Measurements from ENCODE around the gene RUNX1. TPM values are rescaled to one million over a fixed set of nuclear protein-coding genes. Genes with fewer than 3 reads are reported as not detected.
A peak's percentile ranks its signal among the peaks of the same experiment; 100 is the strongest.

The RUNX1 gene
- total RNA-seq, 1 donor from 2014 or later: 7.8 TPM

- Histone ChIP-seq H3K9me3 (ENCODE audit: control insufficient read depth in 3 of 3, low read length in 3 of 3) (peaks cover 0 to 3% (median 0%) of the 10 kb centered on the region in 3 donors), H3K4me1 (ENCODE audit: control insufficient read depth in 3 of 3, insufficient read depth in 3 of 3, low read length in 3 of 3) (no peaks in the 10 kb centered on the region), H3K4me3 (ENCODE audit: low read length in 3 of 3) (no peak overlapping the region), H3K36me3 (ENCODE audit: control insufficient read depth in 3 of 3, insufficient read depth in 3 of 3, low read length in 3 of 3) (no peaks in the 10 kb centered on the region), H3K27me3 (ENCODE audit: control insufficient read depth in 3 of 3, insufficient read depth in 3 of 3, low read length in 3 of 3) (no peaks in the 10 kb centered on the region), H3K27ac (ENCODE audit: low read depth, low read length) (no peak overlapping the region), H3K9ac (ENCODE audit: low read depth in 1 of 3, low read length in 3 of 3) (no peak overlapping the region)
Observed at GRCh38 chr21:34899302-34899701, 149.8 kb downstream of the RUNX1 start.

- Histone ChIP-seq H3K27ac (ENCODE audit: low read depth, low read length) (no peak overlapping the region), H3K9ac (ENCODE audit: low read depth in 1 of 3, low read length in 3 of 3) (no peak overlapping the region), H3K9me3 (ENCODE audit: control insufficient read depth in 3 of 3, low read length in 3 of 3) (peaks cover 0 to 3% (median 0%) of the 10 kb centered on the region in 3 donors), H3K36me3 (ENCODE audit: control insufficient read depth in 3 of 3, insufficient read depth in 3 of 3, low read length in 3 of 3) (no peaks in the 10 kb centered on the region), H3K4me3 (ENCODE audit: low read length in 3 of 3) (no peak overlapping the region), H3K27me3 (ENCODE audit: control insufficient read depth in 3 of 3, insufficient read depth in 3 of 3, low read length in 3 of 3) (no peaks in the 10 kb centered on the region), H3K4me1 (ENCODE audit: control insufficient read depth in 3 of 3, insufficient read depth in 3 of 3, low read length in 3 of 3) (no peaks in the 10 kb centered on the region)
Observed at GRCh38 chr21:34897828-34898227, 151.3 kb downstream of the RUNX1 start.

- Histone ChIP-seq H3K4me1 (ENCODE audit: control insufficient read depth in 3 of 3, insufficient read depth in 3 of 3, low read length in 3 of 3) (peaks cover 0 to 5% (median 4%) of the 10 kb centered on the region in 3 donors), H3K36me3 (ENCODE audit: control insufficient read depth in 3 of 3, insufficient read depth in 3 of 3, low read length in 3 of 3) (no peaks in the 10 kb centered on the region), H3K9me3 (ENCODE audit: control insufficient read depth in 3 of 3, low read length in 3 of 3) (peaks cover 0 to 3% (median 0%) of the 10 kb centered on the region in 3 donors), H3K27ac (ENCODE audit: low read depth, low read length) (no peak overlapping the region), H3K4me3 (ENCODE audit: low read length in 3 of 3) (no peak overlapping the region), H3K27me3 (ENCODE audit: control insufficient read depth in 3 of 3, insufficient read depth in 3 of 3, low read length in 3 of 3) (peaks cover 0 to 13% (median 0%) of the 10 kb centered on the region in 3 donors), H3K9ac (ENCODE audit: low read depth in 1 of 3, low read length in 3 of 3) (no peak overlapping the region)
Observed at GRCh38 chr21:34894401-34894800, 154.7 kb downstream of the RUNX1 start.

DNA sequence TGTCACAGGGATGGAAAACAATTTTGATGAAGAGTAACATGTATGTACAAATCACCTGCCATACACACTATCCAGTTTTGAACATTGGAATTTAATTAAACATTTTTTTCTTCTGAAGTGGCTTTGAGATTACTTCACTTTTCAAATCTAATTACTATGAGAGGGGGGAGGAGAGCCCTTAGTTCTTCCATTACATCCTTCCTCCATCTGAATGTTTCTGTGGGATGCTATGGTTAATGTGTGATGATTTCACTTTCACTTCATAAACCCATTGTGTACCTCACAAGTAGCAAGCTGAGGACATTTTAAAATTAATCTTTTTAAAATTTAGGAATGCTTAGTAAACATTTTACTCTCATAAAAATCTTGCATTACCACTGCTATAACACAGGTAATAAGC is 156.9 kb downstream of the RUNX1 start:
- no peak overlapping the region for H3K27ac ChIP-seq (ENCODE audit: low read depth, low read length)
- H3K9me3 ChIP-seq (ENCODE audit: control insufficient read depth in 3 of 3, low read length in 3 of 3): no peaks in the 10 kb centered on the region
- no peaks in the 10 kb centered on the region for H3K36me3 ChIP-seq (ENCODE audit: control insufficient read depth in 3 of 3, insufficient read depth in 3 of 3, low read length in 3 of 3)
- peaks cover 0 to 13% (median 0%) of the 10 kb centered on the region in 3 donors for H3K27me3 ChIP-seq (ENCODE audit: control insufficient read depth in 3 of 3, insufficient read depth in 3 of 3, low read length in 3 of 3)
- H3K4me1 ChIP-seq (ENCODE audit: control insufficient read depth in 3 of 3, insufficient read depth in 3 of 3, low read length in 3 of 3): peaks cover 6 to 15% (median 13%) of the 10 kb centered on the region in 3 donors
- no peak overlapping the region for H3K4me3 ChIP-seq (ENCODE audit: low read length in 3 of 3)
- H3K9ac ChIP-seq (ENCODE audit: low read depth in 1 of 3, low read length in 3 of 3): no peak overlapping the region

DNA sequence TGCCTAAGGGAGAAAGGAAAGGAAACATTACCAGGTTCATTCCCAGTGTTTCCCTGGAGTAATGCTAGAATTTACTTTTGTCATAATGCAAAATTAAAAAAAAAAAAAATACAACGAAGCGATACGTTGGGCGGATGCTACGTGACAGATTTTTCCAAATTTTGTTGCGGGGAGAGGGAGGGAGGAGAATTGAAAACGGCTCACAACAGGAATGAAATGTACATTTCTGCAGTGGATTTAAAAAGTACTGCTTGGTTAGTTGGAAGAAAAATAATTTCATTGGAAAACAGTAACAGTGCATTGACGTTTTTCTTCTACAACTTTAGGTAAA is 157.5 kb downstream of the RUNX1 start:
- H3K27ac ChIP-seq (ENCODE audit: low read depth, low read length): peak overlapping the region; percentile 95
- H3K4me3 ChIP-seq (ENCODE audit: low read length in 3 of 3): peak overlapping the region; percentile 61 to 76 (median 62)
- H3K27me3 ChIP-seq (ENCODE audit: control insufficient read depth in 3 of 3, insufficient read depth in 3 of 3, low read length in 3 of 3): peaks cover 0 to 17% (median 2%) of the 10 kb centered on the region in 3 donors

DNA sequence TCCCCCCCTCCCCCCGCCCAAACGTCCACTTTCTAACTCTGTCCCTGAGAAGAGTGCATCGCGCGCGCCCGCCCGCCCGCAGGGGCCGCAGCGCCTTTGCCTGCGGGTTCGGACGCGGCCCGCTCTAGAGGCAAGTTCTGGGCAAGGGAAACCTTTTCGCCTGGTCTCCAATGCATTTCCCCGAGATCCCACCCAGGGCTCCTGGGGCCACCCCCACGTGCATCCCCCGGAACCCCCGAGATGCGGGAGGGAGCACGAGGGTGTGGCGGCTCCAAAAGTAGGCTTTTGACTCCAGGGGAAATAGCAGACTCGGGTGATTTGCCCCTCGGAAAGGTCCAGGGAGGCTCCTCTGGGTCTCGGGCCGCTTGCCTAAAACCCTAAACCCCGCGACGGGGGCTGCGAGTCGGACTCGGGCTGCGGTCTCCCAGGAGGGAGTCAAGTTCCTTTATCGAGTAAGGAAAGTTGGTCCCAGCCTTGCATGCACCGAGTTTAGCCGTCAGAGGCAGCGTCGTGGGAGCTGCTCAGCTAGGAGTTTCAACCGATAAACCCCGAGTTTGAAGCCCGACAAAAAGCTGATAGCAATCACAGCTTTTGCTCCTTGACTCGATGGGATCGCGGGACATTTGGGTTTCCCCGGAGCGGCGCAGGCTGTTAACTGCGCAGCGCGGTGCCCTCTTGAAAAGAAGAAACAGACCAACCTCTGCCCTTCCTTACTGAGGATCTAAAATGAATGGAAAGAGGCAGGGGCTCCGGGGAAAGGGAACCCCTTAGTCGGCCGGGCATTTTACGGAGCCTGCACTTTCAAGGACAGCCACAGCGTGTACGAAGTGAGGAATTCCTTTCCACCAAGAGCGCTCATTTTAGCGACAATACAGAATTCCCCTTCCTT is 158.1 kb downstream of the RUNX1 start:
- no peaks in the 10 kb centered on the region for H3K36me3 ChIP-seq (ENCODE audit: control insufficient read depth in 3 of 3, insufficient read depth in 3 of 3, low read length in 3 of 3)
- H3K27ac ChIP-seq (ENCODE audit: low read depth, low read length): peak overlapping the region; percentile 95
- H3K4me3 ChIP-seq (ENCODE audit: low read length in 3 of 3): peak overlapping the region; percentile 61 to 76 (median 62)
- peak overlapping the region; percentile 48 to 82 (median 64) for H3K9ac ChIP-seq (ENCODE audit: low read depth in 1 of 3, low read length in 3 of 3)
- no peaks in the 10 kb centered on the region for H3K9me3 ChIP-seq (ENCODE audit: control insufficient read depth in 3 of 3, low read length in 3 of 3)
- peaks cover 0 to 20% (median 2%) of the 10 kb centered on the region in 3 donors for H3K27me3 ChIP-seq (ENCODE audit: control insufficient read depth in 3 of 3, insufficient read depth in 3 of 3, low read length in 3 of 3)
- H3K4me1 ChIP-seq (ENCODE audit: control insufficient read depth in 3 of 3, insufficient read depth in 3 of 3, low read length in 3 of 3): peaks cover 8 to 19% (median 17%) of the 10 kb centered on the region in 3 donors

More for the DNA sequence above, 157.5 kb downstream of the RUNX1 start:
- Histone ChIP-seq H3K9ac (ENCODE audit: low read depth in 1 of 3, low read length in 3 of 3) (peak overlapping the region in 2 of 3 donors; percentile 64 to 82), H3K9me3 (ENCODE audit: control insufficient read depth in 3 of 3, low read length in 3 of 3) (no peaks in the 10 kb centered on the region), H3K36me3 (ENCODE audit: control insufficient read depth in 3 of 3, insufficient read depth in 3 of 3, low read length in 3 of 3) (no peaks in the 10 kb centered on the region), H3K4me1 (ENCODE audit: control insufficient read depth in 3 of 3, insufficient read depth in 3 of 3, low read length in 3 of 3) (peaks cover 6 to 19% (median 16%) of the 10 kb centered on the region in 3 donors)

GRCh38 chr21:34890470-34890723 is 158.7 kb downstream of the RUNX1 start:
- H3K4me3 ChIP-seq (ENCODE audit: low read length in 3 of 3): peak overlapping the region; percentile 62 to 94 (median 76)
- H3K27me3 ChIP-seq (ENCODE audit: control insufficient read depth in 3 of 3, insufficient read depth in 3 of 3, low read length in 3 of 3): peaks cover 0 to 20% (median 2%) of the 10 kb centered on the region in 3 donors
- peak overlapping the region; percentile 95 for H3K27ac ChIP-seq (ENCODE audit: low read depth, low read length)
- no peaks in the 10 kb centered on the region for H3K36me3 ChIP-seq (ENCODE audit: control insufficient read depth in 3 of 3, insufficient read depth in 3 of 3, low read length in 3 of 3)
- H3K9ac ChIP-seq (ENCODE audit: low read depth in 1 of 3, low read length in 3 of 3): peak overlapping the region in 2 of 3 donors; percentile 48 to 88
- peaks cover 9 to 19% (median 17%) of the 10 kb centered on the region in 3 donors for H3K4me1 ChIP-seq (ENCODE audit: control insufficient read depth in 3 of 3, insufficient read depth in 3 of 3, low read length in 3 of 3)
- H3K9me3 ChIP-seq (ENCODE audit: control insufficient read depth in 3 of 3, low read length in 3 of 3): no peaks in the 10 kb centered on the region

DNA sequence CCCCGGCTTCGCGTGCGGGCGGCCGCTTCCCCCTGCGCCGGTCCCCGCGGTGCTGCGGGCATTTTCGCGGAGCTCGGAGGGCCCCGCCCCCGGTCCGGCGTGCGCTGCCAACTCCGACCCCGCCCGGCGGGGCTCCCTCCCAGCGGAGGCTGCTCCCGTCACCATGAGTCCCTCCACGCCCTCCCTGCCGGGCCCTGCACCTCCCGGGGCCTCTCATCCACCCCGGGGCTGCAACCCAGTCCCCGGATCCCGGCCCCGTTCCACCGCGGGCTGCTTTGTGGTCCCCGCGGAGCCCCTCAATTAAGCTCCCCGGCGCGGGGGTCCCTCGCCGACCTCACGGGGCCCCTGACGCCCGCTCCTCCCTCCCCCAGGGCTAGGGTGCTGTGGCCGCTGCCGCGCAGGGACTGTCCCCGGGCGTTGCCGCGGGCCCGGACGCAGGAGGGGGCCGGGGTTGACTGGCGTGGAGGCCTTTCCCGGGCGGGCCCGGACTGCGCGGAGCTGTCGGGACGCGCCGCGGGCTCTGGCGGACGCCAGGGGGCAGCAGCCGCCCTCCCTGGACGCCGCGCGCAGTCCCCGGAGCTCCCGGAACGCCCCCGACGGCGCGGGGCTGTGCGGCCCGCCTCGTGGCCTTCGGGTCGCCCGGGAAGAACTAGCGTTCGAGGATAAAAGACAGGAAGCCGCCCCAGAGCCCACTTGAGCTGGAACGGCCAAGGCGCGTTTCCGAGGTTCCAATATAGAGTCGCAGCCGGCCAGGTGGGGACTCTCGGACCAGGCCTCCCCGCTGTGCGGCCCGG is 159.2 kb downstream of the RUNX1 start:
- Histone ChIP-seq H3K27me3 (ENCODE audit: control insufficient read depth in 3 of 3, insufficient read depth in 3 of 3, low read length in 3 of 3) (peaks cover 0 to 20% (median 2%) of the 10 kb centered on the region in 3 donors), H3K36me3 (ENCODE audit: control insufficient read depth in 3 of 3, insufficient read depth in 3 of 3, low read length in 3 of 3) (no peaks in the 10 kb centered on the region), H3K9me3 (ENCODE audit: control insufficient read depth in 3 of 3, low read length in 3 of 3) (no peaks in the 10 kb centered on the region), H3K4me1 (ENCODE audit: control insufficient read depth in 3 of 3, insufficient read depth in 3 of 3, low read length in 3 of 3) (peaks cover 14 to 19% (median 17%) of the 10 kb centered on the region in 3 donors), H3K9ac (ENCODE audit: low read depth in 1 of 3, low read length in 3 of 3) (peak overlapping the region; percentile 76 to 88 (median 82)), H3K27ac (ENCODE audit: low read depth, low read length) (peak overlapping the region; percentile 95), H3K4me3 (ENCODE audit: low read length in 3 of 3) (peak overlapping the region; percentile 76 to 94 (median 78))

DNA sequence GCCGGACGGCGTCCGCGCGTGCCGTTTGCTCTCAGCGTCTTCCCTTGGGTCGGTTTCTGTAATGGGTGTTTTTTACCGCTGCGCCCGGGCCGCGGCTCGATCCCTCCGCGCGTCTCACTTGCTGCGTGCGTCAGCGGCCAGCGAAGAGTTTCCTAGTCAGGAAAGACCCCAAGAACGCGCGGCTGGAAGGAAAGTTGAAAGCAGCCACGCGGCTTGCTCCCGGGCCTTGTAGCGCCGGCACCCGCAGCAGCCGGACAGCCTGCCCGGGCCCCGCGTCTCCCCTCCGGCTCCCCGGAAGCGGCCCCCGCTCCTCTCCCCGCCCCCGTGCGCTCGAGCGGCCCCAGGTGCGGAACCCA is 159.8 kb downstream of the RUNX1 start:
- no peaks in the 10 kb centered on the region for H3K36me3 ChIP-seq (ENCODE audit: control insufficient read depth in 3 of 3, insufficient read depth in 3 of 3, low read length in 3 of 3)
- H3K4me3 ChIP-seq (ENCODE audit: low read length in 3 of 3): peak overlapping the region; percentile 76 to 94 (median 78)
- peak overlapping the region; percentile 76 to 88 (median 87) for H3K9ac ChIP-seq (ENCODE audit: low read depth in 1 of 3, low read length in 3 of 3)
- H3K27me3 ChIP-seq (ENCODE audit: control insufficient read depth in 3 of 3, insufficient read depth in 3 of 3, low read length in 3 of 3): peaks cover 0 to 20% (median 2%) of the 10 kb centered on the region in 3 donors
- peaks cover 14 to 19% (median 17%) of the 10 kb centered on the region in 3 donors for H3K4me1 ChIP-seq (ENCODE audit: control insufficient read depth in 3 of 3, insufficient read depth in 3 of 3, low read length in 3 of 3)
- peak overlapping the region; percentile 95 for H3K27ac ChIP-seq (ENCODE audit: low read depth, low read length)
- H3K9me3 ChIP-seq (ENCODE audit: control insufficient read depth in 3 of 3, low read length in 3 of 3): no peaks in the 10 kb centered on the region
